ENCODE measurements around the gene ARSI.
A peak's percentile ranks its signal among the peaks of the same experiment; 100 is the strongest.

ARSI gene

DNA sequence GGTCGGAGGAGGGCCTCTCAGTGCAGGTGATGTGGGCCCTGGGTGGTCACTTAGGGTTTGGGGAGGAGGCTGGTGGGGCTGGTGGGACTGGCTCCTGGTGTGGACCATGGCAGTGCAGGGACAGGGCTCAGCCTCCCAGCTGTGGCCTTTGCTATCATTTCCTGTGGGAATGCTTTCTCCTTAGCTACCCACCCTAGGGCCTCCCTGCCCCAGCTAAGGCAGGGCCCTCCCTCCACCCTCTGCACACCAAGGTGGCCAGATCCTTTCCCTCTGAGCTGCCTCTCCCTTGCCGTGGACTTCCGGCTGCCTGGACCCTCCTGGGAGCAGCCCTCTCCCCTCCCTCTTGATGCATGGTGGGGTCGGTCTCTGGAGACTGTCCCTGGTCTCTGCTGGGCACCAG, 22.7 kb upstream of the ARSI start:
- DNase-seq, result no peak

DNA sequence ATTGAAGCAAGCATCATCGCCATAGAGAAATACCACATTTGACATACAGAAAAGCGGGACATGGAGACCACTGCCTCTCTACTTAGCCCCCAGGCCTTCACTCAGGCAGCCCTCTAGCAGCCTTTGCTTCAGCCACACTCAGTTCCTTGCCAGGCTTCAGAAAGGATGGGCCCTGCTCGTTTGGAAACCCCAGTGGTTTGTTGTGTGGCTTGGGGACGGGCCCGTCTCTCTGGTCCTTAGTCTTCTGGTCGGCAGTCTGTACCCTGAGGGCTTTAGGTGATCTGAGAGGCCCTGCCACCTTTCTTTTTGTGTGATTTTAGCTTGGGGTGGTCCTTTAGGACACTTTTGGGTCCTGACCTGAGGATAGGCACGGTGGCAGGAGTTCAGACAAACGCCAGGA, 21.1 kb upstream of the ARSI start:
- DNase-seq, result no peak

GRCh38 chr5:150323092-150323491, 20.4 kb upstream of the ARSI start:
- no peak for DNase-seq

- DNase-seq, result no peak
These were observed 19.5 kb upstream of the ARSI start for GRCh38 chr5:150322202-150322601.

DNA sequence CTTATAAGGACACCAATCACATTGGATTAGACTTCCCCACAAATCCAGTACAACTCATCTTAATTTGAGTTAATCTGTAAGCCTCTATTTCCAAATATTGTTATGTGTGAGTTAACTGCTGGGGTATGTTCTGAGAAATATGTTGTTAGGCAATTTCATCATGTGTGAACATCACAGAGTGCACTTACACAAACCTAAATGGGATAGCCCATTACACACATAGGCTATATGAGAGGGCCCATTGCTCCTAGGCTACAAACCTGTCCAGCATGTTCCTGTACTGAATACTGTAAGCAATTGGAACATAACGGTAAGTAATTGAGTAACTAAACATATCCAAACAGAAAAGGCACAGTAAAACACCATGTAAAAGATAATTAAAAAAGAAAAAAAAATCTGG, 19.1 kb upstream of the ARSI start:
- DNase-seq, result no peak

DNA sequence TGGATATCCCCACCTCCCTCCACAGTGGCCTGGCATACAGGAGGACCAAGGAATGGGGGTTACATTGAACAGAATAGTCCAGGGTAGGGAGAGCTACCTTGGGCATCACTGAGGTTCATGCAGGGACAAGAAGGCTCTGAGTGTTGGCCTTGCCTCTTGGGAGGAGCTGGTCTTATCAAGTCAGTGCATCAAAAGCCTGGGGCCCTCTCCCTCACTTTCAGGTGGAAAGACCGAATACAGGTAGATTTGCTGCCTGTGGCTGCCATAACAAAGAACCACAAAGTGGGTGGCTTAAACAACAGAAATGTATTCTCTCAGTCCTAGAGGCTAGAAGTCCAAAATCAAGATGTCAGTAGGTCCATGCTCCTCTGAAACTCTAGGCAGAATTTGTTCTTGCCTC, 18.5 kb upstream of the ARSI start:
- no peak for DNase-seq

GRCh38 chr5:150320044-150320613, 17.4 kb upstream of the ARSI start:
- DNase-seq, result peak; percentile 64

DNA sequence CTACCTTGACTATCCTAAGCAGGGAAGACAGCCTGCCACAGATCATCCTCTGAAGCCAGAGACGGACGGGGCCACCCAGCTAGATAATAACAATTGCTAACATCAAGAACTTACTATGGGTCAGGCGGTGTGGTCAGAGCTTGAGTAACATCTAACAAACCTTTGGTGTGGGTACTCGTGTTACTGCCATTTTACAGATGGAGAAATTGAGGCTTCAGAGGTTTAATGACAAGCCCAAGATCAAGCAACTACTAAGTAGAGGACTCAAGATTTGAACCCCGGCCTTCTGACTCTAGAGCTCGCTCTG, 16.7 kb upstream of the ARSI start:
- DNase-seq, result no peak

DNA sequence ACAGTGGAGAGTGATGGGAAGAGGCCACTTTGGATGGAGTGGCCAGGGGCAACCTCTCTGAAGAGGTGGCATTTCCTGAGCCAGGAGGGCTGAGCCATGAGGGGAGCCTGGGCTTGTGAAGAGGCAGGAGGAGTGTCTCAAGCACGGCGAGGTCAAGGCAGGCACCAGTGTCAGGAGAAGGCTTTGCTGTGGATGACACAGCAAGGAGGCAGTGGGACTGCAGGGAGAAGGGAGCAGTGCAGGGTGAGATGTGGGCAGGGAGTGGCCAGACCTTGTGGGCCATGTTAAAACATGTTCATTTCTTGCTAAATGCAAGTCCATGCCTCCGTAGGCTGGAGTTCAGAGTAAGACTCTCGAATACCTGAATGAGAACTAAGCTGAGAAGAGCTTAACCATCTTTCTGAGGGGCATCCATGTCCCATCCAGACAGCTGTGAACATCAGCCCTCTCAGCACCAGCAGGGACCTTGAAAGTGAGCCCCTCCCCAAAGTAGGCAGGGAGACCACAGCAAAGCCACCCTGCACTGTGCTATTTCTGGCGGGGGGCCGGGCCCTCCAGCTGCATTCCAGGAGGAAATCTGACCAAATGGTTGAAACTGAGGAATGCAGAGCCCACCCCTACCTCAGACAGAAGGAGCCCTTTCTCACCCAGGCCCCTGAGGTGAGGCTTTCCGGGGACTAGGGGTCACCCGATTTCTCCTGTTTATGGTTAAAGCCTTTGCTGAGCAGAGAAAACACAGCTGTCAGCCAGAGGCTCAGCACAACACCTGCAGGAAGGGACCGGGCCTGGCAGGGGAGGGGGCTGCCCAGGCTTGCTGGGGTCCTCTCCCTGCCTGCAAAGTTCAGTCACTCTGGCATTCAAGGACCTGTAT, 16.1 kb upstream of the ARSI start:
- no peak for DNase-seq

DNA sequence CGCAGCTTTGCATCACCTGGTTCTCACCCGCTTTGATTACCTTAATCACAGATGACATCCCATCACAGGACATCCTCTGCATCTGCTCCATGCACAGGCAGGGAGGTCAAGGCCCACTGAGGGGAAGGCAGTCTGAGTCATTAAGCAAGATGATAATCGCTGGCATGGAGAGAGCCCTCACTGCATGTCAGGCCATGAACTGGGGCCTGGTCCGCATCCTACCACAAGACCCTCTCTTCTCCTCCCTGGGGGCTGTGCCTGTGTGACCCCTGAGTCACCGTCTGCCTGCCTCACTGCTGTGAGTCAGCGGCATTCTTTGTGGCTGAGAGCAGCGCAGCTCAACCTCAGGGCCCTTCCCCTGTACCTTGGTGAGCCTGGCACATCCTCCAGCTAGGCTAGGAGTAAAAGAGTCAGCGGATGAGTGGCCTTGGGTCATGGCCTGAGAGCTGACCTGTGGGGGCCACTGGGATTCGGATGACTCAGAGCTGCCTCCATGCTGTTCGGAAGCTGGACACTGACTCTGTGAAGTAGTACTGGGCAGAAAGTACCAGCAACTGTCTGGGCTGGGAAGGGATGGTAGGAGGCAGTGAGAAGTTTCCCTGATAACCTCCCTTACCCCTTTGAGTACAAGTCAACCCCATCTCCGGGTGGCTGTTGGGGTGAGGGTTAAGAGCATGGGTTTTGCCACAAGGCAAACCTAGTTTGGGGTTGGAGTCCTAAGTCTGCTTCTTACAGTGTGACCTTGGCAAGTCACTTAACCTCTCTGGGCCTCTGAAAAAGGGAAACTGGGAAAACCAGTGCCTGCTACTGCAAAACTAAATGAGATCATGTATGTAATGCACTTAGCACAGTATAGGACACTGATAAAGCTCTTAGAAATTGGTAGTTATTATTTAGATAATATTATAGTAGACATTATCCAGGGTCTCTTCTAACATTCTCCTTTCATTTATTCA, 14.6 kb upstream of the ARSI start:
- peak; percentile 34 for DNase-seq

DNA sequence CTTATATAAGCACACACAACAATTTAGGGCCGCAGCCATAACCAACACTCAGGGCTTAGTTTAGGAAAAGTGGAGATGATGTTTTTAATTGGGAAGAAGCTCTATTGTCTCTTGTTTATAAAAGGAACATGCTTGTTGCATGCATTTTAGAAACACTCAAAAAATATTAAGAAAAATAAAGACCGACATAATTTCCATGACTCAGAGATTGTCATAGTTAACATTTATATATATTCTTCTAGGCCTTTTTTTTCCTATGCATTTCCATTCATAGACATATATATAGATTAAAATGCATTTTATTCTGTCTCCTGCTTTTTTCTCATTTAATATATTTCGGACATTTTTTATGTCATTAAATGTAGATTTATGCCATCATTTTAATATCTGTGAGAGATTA, 13.6 kb upstream of the ARSI start:
- no peak for DNase-seq

- DNase-seq, result no peak
These were observed 12.5 kb upstream of the ARSI start for GRCh38 chr5:150315245-150315644.

DNA sequence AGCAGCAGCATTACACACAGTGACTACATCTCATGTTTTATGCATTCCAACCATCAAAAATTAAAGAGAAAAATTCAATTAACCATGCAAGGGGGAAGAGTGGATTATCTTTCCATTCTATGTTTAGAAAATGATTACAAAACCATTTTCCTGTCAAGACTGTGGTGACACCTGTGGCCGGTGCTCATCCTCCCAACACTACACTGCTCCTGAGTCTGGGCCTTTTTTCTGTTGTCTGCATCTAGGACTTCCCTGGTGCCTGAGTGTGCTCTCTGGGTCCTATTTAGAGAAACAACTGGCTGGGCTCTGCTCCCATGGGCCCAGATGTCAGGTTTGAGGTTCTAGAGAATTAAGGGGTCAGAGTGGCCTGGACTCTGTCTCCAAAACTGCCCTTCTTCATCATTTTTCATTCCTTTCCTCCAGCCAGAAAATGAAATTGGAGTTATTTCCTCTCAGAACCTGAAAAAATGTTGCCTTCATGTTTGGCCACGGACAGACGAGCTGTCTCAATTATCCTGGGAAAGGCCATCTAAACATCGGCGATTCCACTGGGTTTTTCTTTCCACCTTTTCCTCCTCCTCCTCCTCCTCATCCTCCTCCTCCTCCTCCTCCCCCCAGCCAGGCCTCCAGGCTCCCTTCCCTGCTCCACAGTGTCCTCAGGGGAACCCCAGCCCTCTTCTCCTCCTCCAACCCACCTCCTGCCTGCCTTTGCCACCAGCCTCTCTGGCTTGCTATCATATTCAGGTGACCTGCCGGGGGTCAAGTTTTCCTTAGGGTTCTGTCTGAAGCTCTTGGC, 11.4 kb upstream of the ARSI start:
- no peak for DNase-seq

DNA sequence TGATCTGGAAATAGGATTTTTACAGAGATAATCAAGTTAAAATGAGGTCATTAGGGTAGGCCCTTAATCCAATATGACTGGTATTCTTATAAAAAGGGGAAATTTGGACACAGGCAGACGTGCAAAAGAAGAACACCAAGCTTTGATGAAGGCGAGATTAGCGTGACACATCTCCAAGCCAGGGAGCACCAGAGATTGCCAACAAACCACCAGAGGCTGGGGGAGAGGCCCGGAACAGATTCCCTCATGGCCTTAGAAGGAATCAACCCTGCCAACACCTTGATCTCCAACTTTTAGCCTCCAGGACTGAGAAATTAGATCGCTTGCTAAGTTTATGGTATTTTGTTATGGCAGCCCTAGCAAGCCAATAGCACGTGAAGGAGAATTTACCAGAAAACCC, 10.8 kb upstream of the ARSI start:
- no peak for DNase-seq

DNA sequence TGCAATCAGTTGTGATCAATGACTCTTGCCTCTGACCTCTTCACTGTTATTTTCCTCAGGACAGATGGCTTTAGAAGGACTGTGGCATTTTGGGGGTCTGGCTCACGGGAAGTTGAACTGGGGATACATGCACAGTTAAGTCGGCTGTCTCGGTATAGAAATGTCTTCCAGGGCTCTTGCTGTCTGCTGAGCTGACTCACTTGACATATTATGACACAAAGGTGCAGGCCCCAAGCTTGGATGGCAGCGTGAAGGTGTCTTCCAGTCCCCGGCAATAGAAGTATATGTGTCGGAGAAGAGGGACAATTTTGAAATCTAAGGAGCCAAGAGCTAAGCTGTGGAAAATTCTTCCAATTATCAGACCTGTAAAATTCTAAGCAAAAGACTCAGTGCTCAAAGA, 9.8 kb upstream of the ARSI start:
- DNase-seq, result no peak

DNA sequence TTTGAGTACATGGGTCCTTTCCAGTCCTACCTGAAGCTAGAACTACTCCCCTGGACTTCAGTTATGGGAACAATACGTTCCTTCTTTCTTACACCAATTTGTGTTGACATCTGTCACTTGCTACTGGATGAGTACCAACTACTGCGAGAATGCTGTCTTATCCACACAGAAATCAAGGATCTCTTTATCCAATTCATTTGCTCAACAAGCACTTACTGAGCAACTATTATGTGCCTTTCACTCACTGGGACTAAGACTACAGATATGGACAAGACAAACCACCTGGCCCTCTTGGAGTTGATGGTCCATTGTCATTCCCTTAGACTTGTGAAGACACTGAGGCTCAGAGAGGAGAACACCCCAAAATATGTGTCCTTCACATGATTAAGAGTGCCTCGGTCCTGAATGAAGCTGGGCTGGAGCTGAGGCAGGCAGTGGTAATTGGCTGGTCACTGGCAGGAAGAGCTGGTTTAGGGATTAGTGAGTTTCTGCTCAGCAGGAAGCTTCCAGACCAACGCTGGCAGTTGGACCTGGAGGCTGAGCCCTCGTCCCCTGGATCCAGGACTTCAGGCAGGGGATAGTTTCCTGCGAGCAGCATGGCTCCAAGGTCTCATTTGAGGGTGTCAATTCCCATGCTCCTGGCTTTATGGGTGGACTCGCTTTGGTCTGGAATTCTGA, 8.4 kb upstream of the ARSI start:
- no peak for DNase-seq

DNA sequence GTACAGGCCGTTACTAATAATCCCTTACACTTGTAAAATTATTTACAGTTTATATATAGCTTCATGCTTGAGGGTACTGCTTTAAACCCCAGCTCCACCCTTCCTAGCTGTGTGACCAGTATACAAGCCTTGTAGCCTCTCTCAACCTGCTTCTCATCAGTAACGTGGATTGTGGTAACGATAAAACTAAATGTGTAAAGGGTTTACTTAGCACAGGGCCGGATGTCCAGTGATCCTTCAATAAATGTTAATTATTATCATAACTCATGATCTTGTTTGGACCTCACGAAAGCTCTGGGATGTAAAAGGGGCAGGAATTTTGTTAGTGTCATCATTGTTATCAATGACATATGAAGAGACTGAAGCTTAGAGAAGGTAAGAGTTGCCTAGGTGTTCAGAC, 7.5 kb upstream of the ARSI start:
- DNase-seq, result no peak

DNA sequence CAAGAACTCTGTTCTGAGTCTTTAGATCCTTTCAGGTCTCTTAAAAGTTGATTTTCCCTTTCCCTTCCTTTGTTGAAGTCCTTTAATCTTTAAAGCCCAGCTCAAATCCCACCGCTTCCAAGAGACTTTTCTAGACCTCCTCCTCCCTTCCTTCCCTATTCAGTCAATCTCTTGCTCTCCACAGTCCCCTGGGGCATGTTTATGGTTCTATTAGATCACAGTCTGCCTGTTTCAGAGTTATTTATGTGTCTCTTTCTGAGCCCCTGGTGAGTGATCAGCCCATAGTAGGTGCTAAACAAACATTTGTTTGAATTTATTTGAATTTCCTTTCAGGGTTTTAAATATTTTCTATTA, 7.2 kb upstream of the ARSI start:
- DNase-seq, result no peak

DNA sequence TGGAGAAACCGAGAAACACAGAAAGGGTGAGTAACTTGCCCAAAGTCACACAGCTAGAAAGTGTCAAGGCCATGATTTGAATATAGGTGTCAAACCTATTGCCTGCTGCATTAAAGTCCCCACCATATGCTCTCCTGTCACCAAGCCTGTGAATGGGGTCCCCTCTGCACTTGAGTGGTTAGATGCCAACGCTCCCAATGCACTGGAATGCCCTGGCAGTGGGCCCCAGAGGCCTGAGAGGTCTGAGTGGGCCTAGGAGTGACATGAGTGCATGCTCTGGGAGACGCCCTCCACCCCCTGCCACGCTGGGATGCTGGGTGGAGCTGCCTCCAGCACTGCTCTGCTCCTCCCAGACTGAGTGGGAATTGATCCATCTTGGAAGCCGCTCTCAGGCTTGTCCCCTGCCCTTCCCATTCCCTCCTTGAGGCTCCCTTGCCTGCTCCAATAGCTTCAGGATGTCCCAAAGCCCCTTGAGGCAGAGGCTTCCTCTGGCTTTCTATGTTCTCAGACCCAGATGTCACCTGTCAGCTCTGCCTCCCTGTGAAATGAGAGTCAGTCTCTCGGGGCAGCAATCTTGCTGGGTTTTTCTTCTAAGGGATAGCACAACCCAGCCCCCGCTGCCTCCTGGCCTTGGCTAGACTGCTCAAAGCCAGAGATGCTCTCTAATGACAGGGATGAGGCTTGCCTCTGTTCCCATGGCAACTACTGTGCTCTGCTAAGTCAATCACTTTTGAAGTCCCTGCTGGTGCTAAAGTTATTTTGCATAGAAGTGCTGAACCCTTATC, 6.6 kb upstream of the ARSI start:
- peak; percentile 67 for DNase-seq

- peak; percentile 40 for DNase-seq
These were observed 5.1 kb upstream of the ARSI start for GRCh38 chr5:150307617-150308426.

DNA sequence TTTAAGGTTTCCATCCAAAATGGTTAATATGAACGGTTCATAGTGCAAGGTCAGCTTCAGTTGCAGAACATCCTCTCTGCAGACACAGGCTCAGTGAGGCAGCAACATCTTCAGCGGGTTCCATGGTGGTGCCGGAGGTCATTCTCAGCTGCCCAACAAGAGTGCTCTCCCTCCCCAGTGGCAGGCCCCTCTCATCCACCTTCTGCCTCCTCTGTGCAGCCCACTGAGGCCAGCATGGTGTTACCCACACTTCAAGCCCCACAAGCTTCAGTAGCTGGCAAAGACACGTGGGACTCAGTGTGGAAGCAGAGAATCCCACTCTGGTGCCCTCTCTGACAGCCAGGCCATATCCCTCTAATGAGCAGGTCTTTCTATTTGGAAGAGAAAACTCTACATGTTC, 4.1 kb upstream of the ARSI start:
- DNase-seq, result no peak

Measured in femur (tissue), 1 donor.